Kidney tubule cell (primary cell): ENCODE data around the gene LRRC42.
"Not testable (repeated sequence)": the region's sequence is repeated elsewhere in the genome, so short reads cannot be mapped to it uniquely, and the experiment has no call there.

Experiments
- DNase-seq: peaks from one replicate; pipeline ENCODE4 v3.0.0-alpha.2; 2018; ENCODE audit warnings: low spot score

Gene LRRC42

GRCh38 chr1:53967409-53968124 is 21.4 kb downstream of the LRRC42 start:
- DNase-seq: no peak

- peak; percentile 53 for DNase-seq
Measured at GRCh38 chr1:53968125-53968513, 22.0 kb downstream of the LRRC42 start.

GRCh38 chr1:53969323-53969722 is 23.2 kb downstream of the LRRC42 start:
- DNase-seq: not testable (repeated sequence)

- DNase-seq: no peak
Measured at GRCh38 chr1:53971718-53972117, 25.6 kb downstream of the LRRC42 start.

- no peak for DNase-seq
Measured at GRCh38 chr1:53975861-53976260, 29.7 kb downstream of the LRRC42 start.

- DNase-seq: no peak
Measured at GRCh38 chr1:53979712-53980450, 33.7 kb downstream of the LRRC42 start.

GRCh38 chr1:53981220-53981619 is 35.1 kb downstream of the LRRC42 start:
- DNase-seq: peak; percentile 84

- peak; percentile 67 for DNase-seq
Measured at GRCh38 chr1:53982034-53982762, 36.0 kb downstream of the LRRC42 start.

GRCh38 chr1:53982763-53983104 is 36.6 kb downstream of the LRRC42 start:
- DNase-seq: no peak

GRCh38 chr1:53984726-53985125 is 38.6 kb downstream of the LRRC42 start:
- DNase-seq: no peak

GRCh38 chr1:53986458-53986857 is 40.3 kb downstream of the LRRC42 start:
- DNase-seq: no peak

- DNase-seq: no peak
Measured at GRCh38 chr1:53987880-53988279, 41.7 kb downstream of the LRRC42 start.

GRCh38 chr1:53992085-53992874 is 46.1 kb downstream of the LRRC42 start:
- no peak for DNase-seq

- DNase-seq: not testable (repeated sequence)
Measured at GRCh38 chr1:53994516-53994915, 48.4 kb downstream of the LRRC42 start.

- no peak for DNase-seq
Measured at GRCh38 chr1:53995683-53996082, 49.5 kb downstream of the LRRC42 start.

GRCh38 chr1:53998223-53998622 is 52.1 kb downstream of the LRRC42 start:
- no peak for DNase-seq

- no peak for DNase-seq
Measured at GRCh38 chr1:53999920-54000319, 53.8 kb downstream of the LRRC42 start.

- DNase-seq: no peak
Measured at GRCh38 chr1:54001591-54001990, 55.4 kb downstream of the LRRC42 start.

GRCh38 chr1:54002544-54003248 is 56.5 kb downstream of the LRRC42 start:
- DNase-seq: no peak

GRCh38 chr1:54003249-54003646 is 57.1 kb downstream of the LRRC42 start:
- DNase-seq: no peak

GRCh38 chr1:54003750-54004480 is 57.8 kb downstream of the LRRC42 start:
- not testable (repeated sequence) for DNase-seq
